ENCODE measurements around the gene POFUT2.

The POFUT2 gene

DNA sequence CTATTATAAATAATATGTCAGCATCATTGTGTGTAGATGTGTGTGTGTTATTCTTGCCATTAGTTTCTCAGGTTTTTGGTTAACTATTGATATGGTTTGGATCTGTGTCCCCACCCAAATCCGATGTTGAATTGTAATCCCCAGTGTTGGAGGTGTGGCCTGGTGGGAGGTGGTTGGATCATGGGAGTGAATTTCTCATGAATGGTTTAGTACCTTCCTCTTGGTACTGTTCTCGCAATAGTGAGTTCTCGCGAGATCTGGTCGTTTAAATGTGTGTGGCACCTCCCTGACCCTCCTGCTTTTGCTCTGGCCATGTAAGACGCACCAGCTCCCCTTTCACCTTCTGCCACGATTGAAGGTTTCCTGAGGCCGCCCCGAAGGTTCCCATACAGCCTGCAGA lies 9.6 kb upstream of the POFUT2 start:
- no peak for DNase-seq

DNA sequence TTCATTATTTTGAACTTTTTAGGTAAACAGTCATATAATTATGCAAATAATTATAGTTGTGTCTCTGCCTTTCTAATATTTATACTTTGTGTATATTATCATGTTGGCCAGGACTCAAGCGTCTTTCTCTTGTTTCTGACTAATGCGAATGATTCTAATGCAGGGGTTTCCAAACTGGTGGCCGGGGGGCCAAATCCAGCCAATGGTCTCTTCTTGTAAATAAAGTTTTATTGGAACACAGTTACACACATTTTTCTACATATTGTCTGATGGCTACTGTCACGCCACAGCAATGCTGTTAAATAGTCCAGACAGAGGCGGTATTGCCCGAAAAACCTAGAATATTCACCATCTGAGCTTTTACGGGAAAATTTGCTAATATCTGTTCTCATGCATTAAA lies 8.9 kb upstream of the POFUT2 start:
- no peak for DNase-seq

DNA sequence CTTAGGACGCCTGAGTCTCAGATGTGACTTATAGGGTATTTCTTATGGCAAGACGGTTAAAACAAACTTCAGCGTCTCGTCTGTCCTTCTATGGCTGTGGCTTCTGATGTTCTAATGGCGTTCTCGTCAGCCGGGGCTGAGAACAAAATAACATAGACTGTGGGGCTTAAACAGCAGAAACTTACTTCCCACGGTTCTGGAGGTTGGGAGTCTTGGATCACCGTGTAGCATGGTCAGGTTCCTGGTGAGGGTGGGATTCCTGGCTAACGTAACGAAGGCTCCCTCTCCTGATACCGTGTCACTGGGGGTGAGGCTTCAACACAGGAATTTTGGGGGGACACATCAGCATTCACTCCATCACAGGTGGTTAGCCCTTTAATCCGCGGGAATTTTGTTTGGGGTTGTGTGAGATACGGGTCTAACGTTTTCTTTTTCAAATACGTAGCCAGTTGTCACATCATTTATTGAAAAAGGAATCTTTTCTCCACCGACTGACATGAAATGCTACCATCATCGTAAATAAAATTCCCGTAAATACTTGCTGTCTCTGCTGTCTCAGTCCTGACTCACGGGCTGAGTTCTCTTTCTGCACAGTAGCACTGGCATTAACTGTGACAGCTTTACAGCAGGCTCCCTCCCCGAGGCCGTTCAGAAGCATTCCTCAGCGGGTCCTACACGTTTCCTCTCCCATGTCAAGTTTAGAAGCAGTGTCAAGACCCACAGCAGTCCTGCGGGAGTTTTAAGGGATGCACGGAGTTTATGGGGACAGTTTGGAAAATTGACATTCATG lies 8.1 kb upstream of the POFUT2 start:
- no peak for DNase-seq

DNA sequence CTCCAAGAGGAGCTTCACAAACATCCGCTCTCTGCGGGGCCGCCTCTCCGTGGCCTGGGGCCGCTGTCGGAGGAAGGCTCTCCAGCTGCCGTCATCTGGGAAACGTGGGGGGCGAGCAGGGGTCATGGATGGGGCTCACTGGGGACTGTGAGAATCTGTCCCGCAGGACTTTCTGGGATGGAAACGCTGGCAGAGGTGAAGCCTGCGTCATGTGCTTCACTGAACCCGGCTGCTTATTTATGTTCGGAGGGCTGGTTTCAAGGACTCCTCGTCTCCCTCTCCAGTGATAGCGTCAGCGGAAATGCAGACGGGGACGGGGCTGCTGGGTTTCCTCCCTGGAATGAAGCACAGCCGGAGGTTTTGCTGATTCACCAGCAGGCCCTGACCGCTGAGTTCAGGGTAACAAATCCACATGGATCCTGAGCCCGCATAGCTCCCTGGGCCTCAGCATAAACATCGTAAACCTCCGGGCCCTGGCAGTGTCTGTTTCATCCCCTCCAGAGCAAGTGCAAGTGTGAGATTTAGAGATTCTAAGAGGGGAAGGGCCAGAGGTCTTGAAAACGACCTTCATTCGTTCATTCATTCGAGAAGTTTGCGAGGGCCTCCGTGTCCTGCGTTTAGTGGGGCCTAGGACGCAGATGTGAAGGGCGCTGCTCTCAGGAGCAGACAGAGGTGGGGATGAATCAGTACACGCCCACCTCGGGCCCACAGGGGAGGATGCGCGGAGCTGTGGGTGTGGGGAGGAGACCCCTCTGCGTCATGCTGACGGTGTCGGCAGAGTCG lies 7.0 kb upstream of the POFUT2 start:
- no peak for DNase-seq

DNA sequence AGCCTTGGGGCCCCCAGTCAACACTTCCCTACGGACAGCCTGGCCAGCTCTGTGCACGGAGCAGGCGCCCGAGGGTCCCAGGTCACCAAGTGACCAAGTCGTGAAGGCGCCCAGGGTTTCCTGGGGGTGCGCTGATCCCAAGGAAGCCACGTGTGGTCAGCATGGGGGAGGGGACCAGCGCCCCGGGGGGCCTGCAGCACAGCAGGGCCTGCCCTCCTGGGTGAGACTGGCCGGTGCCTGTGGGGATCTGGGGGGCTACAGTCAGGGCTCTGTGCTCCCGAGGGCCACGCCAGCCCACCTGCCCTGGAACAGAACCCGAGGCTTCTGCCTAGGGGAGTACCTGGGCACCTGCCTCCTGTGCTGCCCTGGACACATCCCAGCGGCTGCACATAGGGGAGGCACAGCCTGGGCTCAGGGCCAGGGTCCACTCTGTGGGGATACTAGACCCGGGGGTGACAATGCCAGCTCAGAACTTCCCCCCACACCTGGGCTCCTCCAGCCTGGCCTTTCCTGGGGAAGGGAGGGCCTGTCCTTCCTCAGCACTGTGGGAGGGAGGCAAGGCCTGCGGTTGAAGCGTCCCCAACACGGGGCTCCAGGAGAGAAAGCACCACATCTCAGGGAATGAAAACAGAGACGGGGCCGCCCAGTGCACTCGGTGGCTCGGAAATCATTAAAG lies 6.2 kb upstream of the POFUT2 start:
- no peak for DNase-seq

DNA sequence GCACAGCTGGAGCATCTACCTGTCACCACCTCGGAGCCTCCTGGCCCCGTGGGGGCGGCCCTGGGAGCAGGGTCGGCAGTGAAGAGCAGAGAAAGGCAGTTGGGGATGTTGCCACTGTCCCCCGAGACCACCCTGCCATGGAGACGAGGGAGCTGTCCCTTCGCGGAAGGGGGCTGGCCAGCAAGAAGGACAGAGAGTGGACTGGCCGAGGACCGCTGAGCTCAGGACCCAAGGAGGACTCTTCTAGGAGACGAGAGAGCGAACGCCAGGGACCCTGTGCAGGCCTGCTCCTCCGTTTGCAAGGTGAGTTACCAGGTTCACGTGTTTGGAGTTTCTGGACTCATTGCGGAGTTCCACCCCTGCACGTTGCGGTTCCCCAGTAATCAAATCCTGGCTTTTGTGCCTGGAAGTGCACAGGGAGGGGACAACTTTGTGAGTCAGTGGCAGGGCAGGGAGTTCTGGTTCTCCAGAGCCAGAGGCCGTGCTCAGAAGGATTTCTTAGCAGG lies 5.6 kb upstream of the POFUT2 start:
- DNase-seq = no peak

DNA sequence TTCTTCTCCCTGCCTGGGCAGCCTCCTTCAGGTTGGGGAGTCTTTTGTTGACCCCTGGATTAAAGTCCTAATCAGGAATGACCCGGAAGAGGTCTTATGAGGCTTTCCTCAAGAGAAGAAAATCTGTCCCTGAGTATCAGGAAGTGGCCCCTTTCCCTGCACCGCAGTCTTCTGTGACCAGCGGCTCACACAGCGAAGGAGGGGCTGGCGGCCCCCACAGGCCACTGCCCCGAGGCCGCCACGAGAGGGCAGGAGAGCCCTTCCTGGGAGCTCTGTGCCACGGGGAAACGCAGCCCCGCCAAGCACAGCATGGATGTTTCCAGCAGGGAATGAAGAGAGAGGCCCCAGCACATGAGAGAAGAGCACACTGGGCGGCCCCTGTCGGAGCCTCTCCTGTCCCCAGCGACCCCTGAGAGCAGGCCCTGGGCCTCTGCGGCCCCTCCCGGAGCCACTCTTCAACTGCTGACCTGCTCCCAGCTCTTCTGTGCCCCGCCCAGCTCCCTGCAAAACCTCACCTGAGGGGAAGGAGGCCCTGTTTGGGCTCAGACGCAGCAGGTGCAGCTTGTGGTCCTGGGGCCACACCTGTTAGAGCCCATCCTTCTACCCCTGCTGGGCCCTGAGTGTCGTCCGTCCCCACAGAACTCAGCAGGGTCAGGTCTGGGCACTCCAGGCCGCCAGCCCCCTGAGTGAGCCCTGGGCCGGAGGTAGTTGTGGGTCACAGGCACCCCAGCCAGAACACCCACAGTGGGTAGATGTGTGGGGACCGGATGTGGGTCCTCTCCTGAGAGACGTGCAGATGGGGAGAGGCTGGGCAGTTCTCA lies 4.9 kb upstream of the POFUT2 start:
- peak; percentile 18 for DNase-seq

DNA sequence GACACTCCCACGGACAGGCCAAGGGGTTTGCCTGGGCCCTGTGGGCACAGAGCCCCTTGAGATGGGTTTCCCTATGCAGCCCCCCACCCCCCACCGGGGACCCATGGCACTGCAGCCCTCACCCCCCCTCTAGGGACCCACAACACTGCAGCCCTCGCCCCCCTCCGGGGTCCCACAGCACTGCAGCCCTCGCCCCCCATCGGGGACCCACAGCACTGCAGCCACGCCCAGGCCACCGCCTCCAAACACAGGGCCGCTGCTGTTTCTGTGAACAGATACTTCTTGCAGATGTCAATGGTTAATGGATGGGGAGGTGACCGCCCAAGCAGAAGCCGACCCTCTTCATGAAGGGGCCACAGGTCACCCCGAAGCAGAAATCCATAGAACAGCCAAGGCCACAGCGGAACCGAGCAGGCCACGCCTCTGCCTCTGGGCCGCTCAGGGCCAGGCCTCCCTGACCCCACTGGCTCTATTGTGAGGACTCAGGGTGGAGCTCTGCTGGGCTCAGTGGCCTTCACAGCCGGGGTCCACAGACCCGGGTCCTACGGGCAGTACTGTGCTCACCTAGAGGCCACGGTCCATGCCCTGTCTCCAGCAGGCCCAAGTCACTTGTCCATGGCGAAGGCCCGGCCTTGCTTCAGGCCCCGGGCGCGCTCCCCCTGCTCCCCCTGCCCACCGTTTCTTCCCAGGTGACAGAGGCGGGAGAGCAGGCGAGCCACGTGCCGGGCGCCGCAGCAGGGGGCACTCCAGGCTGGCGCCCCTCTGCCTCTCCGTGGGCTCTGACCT lies 4.1 kb upstream of the POFUT2 start:
- no peak for DNase-seq

DNA sequence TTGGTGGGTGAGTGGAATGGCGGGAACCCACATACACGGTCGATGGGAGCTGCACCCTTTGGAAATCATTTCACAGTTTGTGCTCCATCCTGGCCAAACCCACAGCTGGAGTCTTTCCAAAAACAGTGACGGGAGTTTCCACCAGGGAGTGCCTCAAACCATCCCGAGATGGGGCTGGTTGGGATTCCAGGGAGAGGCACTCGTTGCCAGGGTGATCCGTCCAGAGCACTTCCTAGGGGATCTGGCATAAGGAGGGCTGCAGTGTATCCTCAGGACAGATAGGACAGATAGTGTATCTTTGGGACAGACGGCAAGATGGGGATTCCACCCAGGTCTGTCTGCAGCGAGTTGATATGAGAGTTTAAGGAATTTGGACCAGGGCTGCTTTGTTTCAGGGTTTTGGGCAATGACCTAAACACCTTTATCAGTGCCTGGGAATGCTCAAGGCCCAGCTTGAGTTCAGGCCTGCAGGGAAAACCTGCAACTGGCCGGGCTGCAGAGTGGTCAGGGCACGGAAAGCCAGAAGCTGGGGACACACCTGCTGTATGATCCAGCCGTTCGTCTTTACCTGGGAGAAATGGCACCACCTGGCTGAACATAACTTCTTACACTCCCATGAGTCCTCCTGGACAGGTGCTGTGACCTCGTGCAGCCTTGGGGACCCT lies 3.4 kb upstream of the POFUT2 start:
- DNase-seq = no peak

DNA sequence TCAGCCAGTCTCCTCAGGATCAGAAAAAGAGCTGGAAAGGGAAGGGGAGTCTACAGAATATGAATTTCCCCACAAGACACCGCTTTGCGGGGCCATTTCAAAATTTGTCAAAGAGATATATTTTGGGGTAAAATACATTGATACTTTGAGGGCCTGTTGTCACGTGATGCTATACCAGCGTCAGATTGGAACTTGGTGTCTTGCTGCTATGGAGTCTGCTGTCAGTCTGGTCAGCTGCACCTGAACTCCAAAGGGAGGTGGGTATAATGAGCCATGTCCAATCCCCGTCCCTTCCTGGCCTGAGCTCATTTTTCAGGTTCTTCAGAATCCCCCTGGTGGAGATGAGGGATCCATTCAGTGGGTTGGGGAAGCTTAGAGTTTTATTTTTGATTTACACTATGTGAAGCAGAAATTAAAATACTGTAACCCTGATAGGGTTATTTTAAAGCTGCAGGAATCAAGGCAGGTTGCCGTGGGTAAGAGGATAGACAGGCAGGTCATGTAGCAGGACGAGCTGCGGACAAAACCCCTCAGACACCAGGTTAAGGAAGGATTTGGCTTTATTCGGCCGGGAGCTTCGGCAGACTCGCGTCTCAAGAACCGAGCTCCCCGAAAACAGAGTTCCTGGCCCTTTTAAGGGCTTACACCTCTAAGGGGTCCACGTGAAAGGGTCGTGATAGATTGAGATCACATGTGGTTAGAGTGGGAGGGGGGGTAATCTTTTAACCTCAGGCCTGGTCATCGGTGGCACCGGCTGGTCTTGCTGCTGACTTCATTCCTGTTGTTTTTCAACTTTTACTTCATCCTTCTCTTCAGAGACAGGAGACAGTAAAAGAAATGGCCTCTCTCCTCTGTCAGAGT lies 2.2 kb upstream of the POFUT2 start:
- DNase-seq = no peak

DNA sequence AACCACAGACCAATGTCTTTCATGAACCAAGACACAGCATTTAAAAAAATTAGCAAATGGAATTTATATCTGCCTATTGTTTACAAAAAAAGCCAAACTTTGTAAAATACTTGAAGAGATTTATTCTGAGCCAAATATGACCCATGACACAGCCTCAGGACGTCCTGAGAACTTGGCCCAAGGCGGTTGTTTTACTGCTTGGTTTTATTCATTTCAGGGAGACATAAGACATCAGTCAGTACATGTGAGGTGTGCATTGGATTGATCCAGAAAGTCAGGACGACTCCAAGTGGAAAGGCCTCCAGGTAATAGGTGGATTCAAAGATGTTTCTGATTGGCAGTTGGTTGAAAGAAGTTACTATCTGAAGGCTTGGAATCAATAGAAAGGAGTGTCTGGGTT lies 1.4 kb upstream of the POFUT2 start:
- no peak for DNase-seq

DNA sequence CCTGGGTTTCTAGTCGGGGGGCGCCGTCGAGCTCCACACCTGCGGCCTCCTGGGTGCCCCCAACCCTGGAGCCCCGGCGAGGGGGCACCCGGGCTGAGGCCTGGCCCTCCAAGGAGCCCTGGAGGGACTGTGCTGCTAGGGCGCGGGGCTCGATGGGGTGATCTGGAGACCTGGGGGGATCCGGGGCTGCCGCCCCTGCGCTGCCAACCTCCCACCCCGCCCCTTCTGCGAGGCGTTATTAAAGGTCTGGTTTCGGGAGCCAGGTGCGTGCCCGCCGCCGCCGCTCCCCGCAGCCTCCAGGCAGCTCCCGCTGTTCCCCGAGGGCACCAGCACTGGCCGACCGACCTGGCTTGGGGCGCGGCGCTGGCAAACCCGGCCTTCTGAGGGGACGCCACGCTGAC lies 746 bp upstream of the POFUT2 start:
- DNase-seq = no peak

DNA sequence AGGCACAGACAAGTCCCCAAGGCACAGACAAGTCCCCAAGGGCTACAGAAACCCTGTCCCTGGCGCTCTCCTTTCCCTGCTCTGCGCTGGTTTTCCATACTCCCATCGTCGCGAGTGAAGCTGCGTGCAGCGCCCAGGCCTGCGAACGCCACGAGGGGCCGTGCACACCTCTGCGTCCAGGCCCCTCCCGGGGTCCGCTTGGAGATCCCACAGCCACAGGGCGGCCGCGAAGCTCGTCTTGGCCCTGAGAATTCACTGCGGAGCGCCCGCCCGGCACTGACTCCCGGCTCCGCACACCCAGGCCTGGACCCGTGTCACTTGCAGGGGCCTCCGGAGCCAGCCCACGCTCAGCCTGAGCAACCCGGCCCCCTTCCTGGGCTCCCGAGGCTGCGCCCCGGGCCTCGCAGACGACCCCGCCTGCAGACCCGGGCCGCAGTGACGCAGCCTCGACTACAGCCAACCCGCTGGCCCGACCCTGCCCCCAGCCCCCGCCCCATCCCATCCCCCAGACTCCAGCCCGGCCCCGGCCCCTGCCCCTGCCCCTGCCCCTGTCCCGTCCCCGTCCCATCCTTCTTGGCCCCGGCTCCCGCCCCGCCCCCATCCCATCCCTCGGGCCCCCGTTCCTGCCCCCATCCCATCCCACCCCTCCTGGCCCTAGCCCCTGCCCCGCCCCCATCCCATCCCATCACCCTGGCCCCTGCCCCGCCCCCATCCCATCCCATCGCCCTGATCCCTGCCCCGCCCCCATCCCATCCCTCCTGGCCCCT lies 841 bp downstream of the POFUT2 start:
- DNase-seq = no peak

DNA sequence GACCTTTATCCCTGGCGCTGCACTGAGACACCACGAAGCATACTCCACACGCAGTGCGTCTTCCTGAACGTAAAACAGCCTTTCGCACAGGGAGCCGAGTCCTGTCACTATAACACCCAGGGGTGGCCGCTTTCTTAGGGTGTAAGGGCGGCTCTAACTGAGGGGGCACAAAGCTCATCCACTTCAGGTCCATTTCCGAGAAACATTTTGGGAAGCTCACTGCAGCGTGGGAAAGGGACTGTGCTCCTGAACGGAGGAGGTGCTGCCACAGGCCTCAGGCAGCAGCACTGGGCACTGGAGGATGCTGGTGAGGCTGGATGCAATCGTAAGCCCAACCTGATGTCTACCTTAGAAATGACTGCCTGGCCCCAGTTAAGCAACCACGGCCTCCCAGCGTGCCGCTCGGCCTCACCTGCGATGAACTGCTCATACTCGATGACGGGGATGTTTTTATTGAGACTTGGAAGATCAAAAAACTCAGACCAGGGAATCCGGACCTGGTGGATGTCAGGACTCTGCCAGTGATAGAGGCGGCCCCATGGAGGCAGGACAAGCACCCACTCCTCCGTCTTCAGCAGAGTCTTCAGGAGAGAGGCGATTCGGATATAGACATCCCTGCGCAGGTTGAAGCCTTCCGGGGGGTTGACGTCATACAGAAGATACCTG lies 2.3 kb downstream of the POFUT2 start:
- DNase-seq = no peak

DNA sequence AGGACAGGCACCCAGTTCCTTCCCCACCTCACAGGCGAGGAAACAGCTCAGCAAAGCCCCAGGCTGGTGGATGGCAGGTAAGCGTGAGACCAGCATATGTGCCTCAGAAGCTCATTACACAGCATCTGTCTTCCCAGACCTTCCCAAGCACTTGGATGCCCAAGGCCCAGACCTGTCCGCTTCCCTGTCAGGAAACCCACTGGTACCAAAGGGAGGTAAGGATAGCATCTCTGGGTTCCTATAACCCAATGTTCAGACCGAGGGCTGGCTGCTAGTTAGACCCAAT lies 3.3 kb downstream of the POFUT2 start:
- DNase-seq = no peak

DNA sequence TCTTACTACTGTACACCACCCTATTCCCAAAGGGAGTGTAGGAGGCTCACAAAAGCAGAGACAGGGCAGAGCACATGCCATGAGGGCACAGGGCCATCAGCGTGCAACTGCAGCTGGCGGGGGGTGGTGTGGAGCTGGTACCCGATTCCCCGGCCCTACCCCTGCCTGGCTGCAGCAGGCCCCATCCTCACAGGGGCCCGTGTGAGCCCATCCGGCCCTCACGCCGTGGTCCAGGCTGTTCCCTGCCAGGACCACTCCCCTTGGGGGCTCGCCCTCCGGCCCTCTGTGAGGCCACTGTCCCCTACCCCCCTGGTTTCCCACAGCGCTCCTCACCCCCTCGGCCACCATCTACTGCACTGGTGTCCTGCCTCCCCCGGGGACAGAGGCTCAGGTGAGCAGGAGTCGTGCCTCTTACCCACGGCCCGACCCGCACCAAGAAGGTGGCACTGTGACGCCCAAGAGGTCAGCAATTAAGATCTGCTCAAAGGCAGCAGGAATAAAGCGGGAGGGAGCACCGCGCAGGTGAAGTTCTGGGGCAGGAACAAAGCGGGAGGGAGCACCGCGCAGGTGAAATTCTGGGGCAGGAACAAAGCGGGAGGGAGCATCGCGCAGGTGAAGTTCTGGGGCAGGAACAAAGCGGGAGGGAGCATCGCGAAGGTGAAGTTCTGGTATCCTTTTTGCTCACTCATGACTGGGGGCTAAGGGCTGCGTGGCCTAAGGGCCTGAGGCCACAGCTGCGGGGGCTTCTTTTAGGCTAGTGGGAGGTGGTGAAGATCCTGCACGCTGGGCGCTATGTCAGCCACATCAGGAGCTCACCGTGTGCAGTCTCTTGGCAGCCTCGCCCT lies 3.9 kb downstream of the POFUT2 start:
- DNase-seq = no peak

DNA sequence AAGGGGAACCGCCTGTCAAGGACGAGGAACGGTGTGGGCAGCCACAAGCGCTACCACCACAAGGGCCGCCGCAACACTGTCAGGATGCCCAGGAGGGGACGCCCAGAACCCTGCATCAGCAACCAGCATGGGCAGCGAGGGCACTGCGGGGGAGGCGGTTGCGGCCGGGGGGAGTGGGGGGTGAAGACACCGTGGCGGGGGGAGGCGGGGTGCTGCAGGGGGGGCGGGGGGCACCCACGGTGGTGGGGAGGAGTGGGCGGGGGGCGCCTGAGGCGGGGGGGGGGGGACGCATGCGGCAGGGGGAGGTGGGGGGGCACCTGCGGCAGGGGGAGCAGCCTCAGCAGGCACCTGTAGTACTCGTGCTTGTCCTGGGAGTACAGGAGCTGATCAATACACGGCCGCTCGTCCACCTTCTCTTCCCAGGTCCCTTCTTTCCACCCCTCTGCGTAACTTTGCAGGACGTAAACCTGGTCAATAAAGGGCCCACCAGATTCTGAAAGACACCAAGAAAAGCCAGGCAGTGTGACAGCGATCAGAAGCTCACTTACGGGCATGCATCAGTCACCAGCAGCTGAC lies 4.6 kb downstream of the POFUT2 start:
- DNase-seq = no peak

All from KG1 (cell line).